K562 (cell line): ENCODE data around the gene SAMM50. TPM values are rescaled to one million over a fixed set of nuclear protein-coding genes. Genes with fewer than 3 reads are reported as not detected.

Source experiments
- ATAC-seq: fragments of 200-7000 bp; cut with Tn5 transposase; 3 replicates; pipeline ENCODE4 v1.9.1; 2020; ENCODE audit warnings: moderate library complexity
- BruUV-seq: library from RNA; stranded (reverse); fragments of 400-500 nt; replicated peaks from 2 replicates; lab custom pipeline; 2021; lab: Mats Ljungman, UMichigan
- CTCF ChIA-PET: fragments of 300-600 bp; formaldehyde crosslinking; extraction: SDS; loops from one replicate; lab custom pipeline; 2021; ENCODE audit warnings: low intra/inter-chr PET ratio; lab: Yijun Ruan, JAX
- POLR2A ChIA-PET: fragments of 300-600, 350-650 bp; sonication (Branson Sonifier 250); formaldehyde crosslinking; extraction: SDS; loops from one replicate; lab custom pipeline; 2021; ENCODE audit warnings: antibody characterized with exemption, inconsistent platforms; lab: Yijun Ruan, JAX
- DNase-seq, 4 experiments: peaks; one replicate each; pipeline versions ENCODE4 v3.0.0 to v3.0.0-alpha.2; 2011 to 2018; ENCODE audit warnings: low spot score in 3 of 4, mixed read lengths in 3 of 4; ENCODE audit errors: extremely low read depth in 1 of 4
- FAIRE-seq: peaks from 2 replicates; lab custom pipeline; 2011; peaks lifted over from hg19 to GRCh38; lab: Jason Lieb, UNC
- H2AFZ ChIP-seq: 2 replicates; pipeline ENCODE4 v1.6.0; 2011; ENCODE audit warnings: low read depth, low read length, control low read depth, inconsistent platforms
- H3K27ac ChIP-seq: fragments of 200-600 bp; 3 replicates; pipeline ENCODE4 v1.8.0; 2011; ENCODE audit warnings: low read depth, mild to moderate bottlenecking, control low read depth, inconsistent platforms, low read length, moderate library complexity, mixed read lengths; ENCODE audit errors: extremely low read depth
- H3K27me3 ChIP-seq, 2 experiments: fragments of 300-600 bp in 1 of 2; 2 replicates in 1 of 2; 3 replicates in 1 of 2; pipeline versions ENCODE4 v1.6.0 to v1.8.0; 2011; ENCODE audit warnings: inconsistent platforms in 2 of 2, low read length in 2 of 2, mild to moderate bottlenecking in 1 of 2, mixed read lengths in 1 of 2, moderate library complexity in 1 of 2; ENCODE audit not compliant: control insufficient read depth in 2 of 2, insufficient read depth in 2 of 2
- H3K36me3 ChIP-seq: fragments of 300-600 bp; 3 replicates; pipeline ENCODE4 v1.8.0; 2011; ENCODE audit warnings: mild to moderate bottlenecking, low read length, inconsistent platforms; ENCODE audit not compliant: control insufficient read depth, insufficient read depth
- H3K4me1 ChIP-seq, 2 experiments: fragments of 200-600 bp in 1 of 2; replicated peaks in 1 of 2; 2 replicates in 1 of 2; 3 replicates in 1 of 2; pipeline versions ENCODE4 v1.5.1 to v1.8.0; 2011; ENCODE audit warnings: inconsistent platforms in 2 of 2, low read length in 2 of 2, mild to moderate bottlenecking in 1 of 2, mixed read lengths in 1 of 2, moderate library complexity in 1 of 2; ENCODE audit not compliant: control insufficient read depth in 2 of 2, insufficient read depth in 2 of 2
- H3K4me2 ChIP-seq: 2 replicates; pipeline ENCODE4 v1.6.1; 2011; ENCODE audit warnings: low read length, control low read depth, inconsistent platforms, mixed read lengths; ENCODE audit not compliant: insufficient read depth
- H3K4me3 ChIP-seq: fragments of 200-600 bp; sonication (generic), shearing (Covaris generic); 2 replicates; pipeline ENCODE4 v1.5.1; 2016; ENCODE audit warnings: control low read depth, inconsistent platforms
- H3K79me2 ChIP-seq: fragments of 200-600 bp; 3 replicates; pipeline ENCODE4 v1.8.0; 2011; ENCODE audit warnings: low read length, inconsistent platforms; ENCODE audit not compliant: control insufficient read depth, insufficient read depth
- H3K9ac ChIP-seq, 2 experiments: 2 replicates each; pipeline versions ENCODE4 v1.6.0 to v1.6.1; 2011; ENCODE audit warnings: low read depth in 2 of 2, low read length in 2 of 2, control low read depth in 1 of 2, inconsistent platforms in 1 of 2, mild to moderate bottlenecking in 1 of 2, mixed read lengths in 1 of 2; ENCODE audit not compliant: insufficient read depth in 1 of 2
- H3K9me1 ChIP-seq: one replicate; pipeline ENCODE4 v1.6.0; 2011; ENCODE audit warnings: inconsistent platforms, mild to moderate bottlenecking, low read length, moderate library complexity; ENCODE audit not compliant: control insufficient read depth, insufficient read depth
- H3K9me3 ChIP-seq: replicated peaks from 2 replicates; pipeline ENCODE4 v1.5.1; 2011; ENCODE audit warnings: low read depth, low read length, inconsistent platforms; ENCODE audit not compliant: control insufficient read depth, insufficient read depth
- H4K20me1 ChIP-seq: replicated peaks from 2 replicates; pipeline ENCODE4 v1.6.1; 2011; ENCODE audit warnings: low read length, inconsistent platforms, mixed read lengths; ENCODE audit not compliant: control insufficient read depth, insufficient read depth
- ARID3B ChIP-seq: fragments of 250-450 bp; sonication (Bioruptor Pico); IDR thresholded peaks from 2 replicates; pipeline ENCODE4 v1.4.0; 2020; ENCODE audit warnings: borderline replicate concordance
- BHLHE40 ChIP-seq: IDR thresholded peaks from 2 replicates; pipeline ENCODE4 v1.6.1; 2011; ENCODE audit warnings: low read length, improper control_type of control experiment
- DPF2 ChIP-seq: fragments of 450-650 bp; IDR thresholded peaks from 2 replicates; pipeline ENCODE4 v1.6.1; 2016
- NFYB ChIP-seq: IDR thresholded peaks from 2 replicates; pipeline ENCODE4 v1.6.1; 2011; ENCODE audit warnings: mild to moderate bottlenecking, moderate library complexity; ENCODE audit not compliant: insufficient read length; ENCODE audit errors: extremely low read depth
- POLR3G ChIP-seq: IDR thresholded peaks from 2 replicates; pipeline ENCODE4 v1.6.1; 2011; ENCODE audit not compliant: insufficient read length, insufficient replicate concordance; ENCODE audit errors: extremely low read depth
- RNF2 ChIP-seq: sonication (generic); IDR thresholded peaks from 2 replicates; pipeline ENCODE4 v1.6.1; 2016
- TGIF2 ChIP-seq: sonication (generic); formaldehyde crosslinking; IDR thresholded peaks from 2 replicates; pipeline ENCODE4 v1.8.1; 2022; ENCODE audit warnings: mild to moderate bottlenecking, missing genetic modification reagents, moderate library complexity
- ZC3H8 ChIP-seq: fragments of 450-650 bp; IDR thresholded peaks from 2 replicates; pipeline ENCODE4 v1.6.1; 2017
- ZHX1 ChIP-seq: fragments of 150-350 bp; conservative IDR thresholded peaks from 2 replicates; pipeline ENCODE4 v1.6.1; 2014; ENCODE audit warnings: low read length
- ZNF398 ChIP-seq: fragments of 250-450 bp; sonication (Bioruptor Pico); IDR thresholded peaks from 2 replicates; pipeline ENCODE4 v1.8.0; 2021; ENCODE audit warnings: moderate library complexity, mild to moderate bottlenecking, inconsistent platforms
- ZNF561 ChIP-seq: fragments of 450-650 bp; formaldehyde crosslinking; conservative IDR thresholded peaks from 2 replicates; pipeline ENCODE4 v1.4.0; 2020; ENCODE audit warnings: mild to moderate bottlenecking, moderate library complexity
- ZNF717 ChIP-seq: fragments of 250-450 bp; sonication (Bioruptor Pico); IDR thresholded peaks from 2 replicates; pipeline ENCODE4 v1.5.0; 2021
- whole genome bisulfite sequencing: fragments of 100-300 bp; shearing (Covaris generic); methylation state at CpG from one replicate; pipeline ENCODE4 v1.1.6; 2016; ENCODE audit warnings: low coverage, mixed read lengths; ENCODE audit not compliant: insufficient coverage; ENCODE audit errors: missing lambda C conversion rate; 5-methylcytosine and 5-hydroxymethylcytosine counted together
- in situ Hi-C: fragments of 300-500 bp; cut with MboI; formaldehyde crosslinking; loops from 4 replicates; pipeline ENCODE4 v1.15.0; 2018; ENCODE audit warnings: inconsistent platforms, mixed read lengths
- intact Hi-C: fragments of 100-400 bp; cut with micrococcal nuclease; formaldehyde crosslinking; loops from 2 replicates; pipeline ENCODE4 v1.14.2; 2022
- polyA plus RNA-seq, 8 experiments: library from polyadenylated mRNA; depleted of rRNA in 4 of 8; stranded (reverse) in 5 of 8; unstranded in 3 of 8; fragments of >200 nt; fragmentation: Nextera tagmentation in 2 of 8; fragmentation: Illumina TruSeq in 1 of 8; extraction: Ambion mirVana in 2 of 8; extraction: Trizol in 1 of 8; gene quantifications; 2 replicates each; pipeline versions ENCODE4 v1.2.1 to v1.2.3, GENCODE V29; 2011 to 2014; ENCODE audit warnings: inconsistent platforms in 1 of 8, missing spikeins in 1 of 8
- total RNA-seq, 7 experiments: library from RNA; depleted of rRNA in 6 of 7; stranded (reverse); fragments of >200 nt in 6 of 7; fragmentation: Illumina TruSeq in 2 of 7; extraction: Trizol in 2 of 7; gene quantifications; 2 replicates each; pipeline versions ENCODE4 v1.2.1 to v1.2.3, GENCODE V29; 2011 to 2021; ENCODE audit warnings: low replicate concordance in 1 of 7

SAMM50 gene
- total and polyA plus RNA-seq, 9 of the 15 experiments (the other 6 are each of a cell fraction or from before 2014, with no cell fraction given) = 14.6 to 49.3 (median 38.1) TPM

- Histone ChIP-seq H3K9ac (no peak overlapping the region), H3K4me1 (peaks cover 0 to 7% of the 10 kb centered on the region in 2 experiments; a peak in 1 of 5 replicates), H3K79me2 (no peaks in the 10 kb centered on the region), H3K27me3 (no peaks in the 10 kb centered on the region), H3K36me3 (peaks cover 59% of the 10 kb centered on the region; the same call in 2 of the 3 replicates), H3K4me2 (no peak overlapping the region), H4K20me1 (peaks cover 10% of the 10 kb centered on the region; the same call in 1 of the 2 replicates), H3K9me3 (no peaks in the 10 kb centered on the region), H2AFZ (no peak overlapping the region), H3K27ac (no peak overlapping the region), H3K9me1 (no peaks in the 10 kb centered on the region), H3K4me3 (no peak overlapping the region)
- ChIA-PET CTCF (interaction anchor here (1.8 kb wide), 1 partner anchor 90 kb away, joined by 7 read pairs; no protein-coding TSS in a partner anchor), POLR2A (no interaction called here)
- in situ Hi-C loops (loop anchor here (5.0 kb wide), 1 partner anchor 81 kb away; no protein-coding TSS in a partner anchor), intact Hi-C loops (loop anchor here (10.0 kb wide), 1 partner anchor 628 kb away; no protein-coding TSS in a partner anchor)
- no TSS peak for BruUV-seq
- 87% methylated on average over 17 of the region's 45 CpGs for WGBS
- ATAC-seq (no peak), FAIRE-seq (no peak), DNase-seq (no peak)
- no peak for TF ChIP-seq DPF2
- no peak for TF ChIP-seq ARID3B (CRISPR knock-in tag)
- no peak for TF ChIP-seq ZNF561 (CRISPR knock-in tag)
- TF ChIP-seq ZNF398 (CRISPR knock-in tag) = no peak
- TF ChIP-seq NFYB = no peak
- TF ChIP-seq RNF2 = no peak
- no peak for TF ChIP-seq POLR3G
- no peak for TF ChIP-seq BHLHE40
- TF ChIP-seq ZHX1 = no peak
- TF ChIP-seq TGIF2 (CRISPR knock-in tag) = no peak
- TF ChIP-seq ZNF717 (CRISPR knock-in tag) = no peak
- TF ChIP-seq ZC3H8 = no peak
Observed at GRCh38 chr22:43996170-43996980, 41.1 kb downstream of the SAMM50 start.
